ENCODE measurements around the gene NKTR.

The NKTR gene

DNA sequence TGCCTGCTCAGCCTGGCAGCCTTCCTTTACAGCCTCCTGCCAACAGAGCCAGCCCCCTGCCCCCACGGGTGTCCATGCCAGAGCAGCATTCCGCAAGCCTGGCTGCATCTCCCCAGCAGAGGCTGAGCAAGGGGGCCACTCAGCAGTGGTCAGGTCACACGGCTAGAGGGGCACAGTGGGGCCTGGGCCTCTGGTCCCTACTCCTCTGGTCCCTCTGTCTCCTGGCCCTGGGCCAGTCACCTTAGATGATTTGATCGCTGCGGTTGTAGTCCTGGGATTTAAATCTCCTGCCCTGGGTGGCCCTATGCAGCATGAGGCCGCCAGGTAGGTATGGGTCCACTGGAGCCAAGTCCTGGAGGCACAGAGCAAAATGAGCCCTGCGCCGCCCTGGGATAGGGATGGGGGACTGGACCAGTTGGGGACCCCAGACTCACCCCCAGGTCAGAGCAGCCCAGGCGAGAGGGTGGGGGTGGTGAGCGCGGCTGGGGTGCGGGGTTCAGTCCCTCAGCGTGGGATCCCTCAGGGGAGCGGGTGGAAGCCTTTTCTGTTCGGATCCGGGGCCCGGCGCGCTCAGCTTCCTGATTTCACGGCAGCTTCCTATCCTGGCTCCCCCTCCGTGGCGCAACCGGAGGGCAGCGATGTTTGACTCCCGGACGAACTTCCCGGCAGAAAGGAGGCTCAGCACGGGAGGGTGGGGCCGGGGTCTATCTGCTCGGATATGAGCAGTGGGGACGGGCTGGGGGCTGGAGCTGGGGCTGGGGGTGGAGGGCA lies 53.3 kb downstream of the NKTR start, which contains the start of gene ZBTB47:
ZBTB47 (plus strand) TSS at position 138 of the 771 bp plus-strand sequence. CDS start 4,659 bp downstream, outside the sequence.
- TF ChIP-seq REST (IDR thresholded peaks at IDR 0.05; ENCODE audit: insufficient replicate concordance, low read depth) (no peak), GABPA (IDR thresholded peaks at IDR 0.05; ENCODE audit: low read depth) (0 out of 2 replicates have a peak, but pooled peaks have one; percentile 31), POLR2AphosphoS5 (IDR thresholded peaks at IDR 0.05; ENCODE audit: low read depth) (no peak)
- TF ChIP-seq, protein P1, sequence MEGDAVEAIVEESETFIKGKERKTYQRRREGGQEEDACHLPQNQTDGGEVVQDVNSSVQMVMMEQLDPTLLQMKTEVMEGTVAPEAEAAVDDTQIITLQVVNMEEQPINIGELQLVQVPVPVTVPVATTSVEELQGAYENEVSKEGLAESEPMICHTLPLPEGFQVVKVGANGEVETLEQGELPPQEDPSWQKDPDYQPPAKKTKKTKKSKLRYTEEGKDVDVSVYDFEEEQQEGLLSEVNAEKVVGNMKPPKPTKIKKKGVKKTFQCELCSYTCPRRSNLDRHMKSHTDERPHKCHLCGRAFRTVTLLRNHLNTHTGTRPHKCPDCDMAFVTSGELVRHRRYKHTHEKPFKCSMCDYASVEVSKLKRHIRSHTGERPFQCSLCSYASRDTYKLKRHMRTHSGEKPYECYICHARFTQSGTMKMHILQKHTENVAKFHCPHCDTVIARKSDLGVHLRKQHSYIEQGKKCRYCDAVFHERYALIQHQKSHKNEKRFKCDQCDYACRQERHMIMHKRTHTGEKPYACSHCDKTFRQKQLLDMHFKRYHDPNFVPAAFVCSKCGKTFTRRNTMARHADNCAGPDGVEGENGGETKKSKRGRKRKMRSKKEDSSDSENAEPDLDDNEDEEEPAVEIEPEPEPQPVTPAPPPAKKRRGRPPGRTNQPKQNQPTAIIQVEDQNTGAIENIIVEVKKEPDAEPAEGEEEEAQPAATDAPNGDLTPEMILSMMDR (IDR thresholded peaks at IDR 0.05; ENCODE audit: insufficient read depth, low read length): no peak
- peak; percentile 37 to 64 for DNase-seq (ENCODE audit: low read depth in 1 of 2, low spot score in 1 of 2)
- peak within 1 kb of the TSS; percentile 71 for H3K4me3 ChIP-seq (replicated peaks; ENCODE audit: insufficient read depth, low read length)
- no peaks in the 10 kb centered on the region for H3K27me3 ChIP-seq (ENCODE audit: insufficient read depth, poor library complexity, severe bottlenecking)
- peak within 1 kb of the TSS; percentile 69 for H3K27ac ChIP-seq (replicated peaks)

DNA sequence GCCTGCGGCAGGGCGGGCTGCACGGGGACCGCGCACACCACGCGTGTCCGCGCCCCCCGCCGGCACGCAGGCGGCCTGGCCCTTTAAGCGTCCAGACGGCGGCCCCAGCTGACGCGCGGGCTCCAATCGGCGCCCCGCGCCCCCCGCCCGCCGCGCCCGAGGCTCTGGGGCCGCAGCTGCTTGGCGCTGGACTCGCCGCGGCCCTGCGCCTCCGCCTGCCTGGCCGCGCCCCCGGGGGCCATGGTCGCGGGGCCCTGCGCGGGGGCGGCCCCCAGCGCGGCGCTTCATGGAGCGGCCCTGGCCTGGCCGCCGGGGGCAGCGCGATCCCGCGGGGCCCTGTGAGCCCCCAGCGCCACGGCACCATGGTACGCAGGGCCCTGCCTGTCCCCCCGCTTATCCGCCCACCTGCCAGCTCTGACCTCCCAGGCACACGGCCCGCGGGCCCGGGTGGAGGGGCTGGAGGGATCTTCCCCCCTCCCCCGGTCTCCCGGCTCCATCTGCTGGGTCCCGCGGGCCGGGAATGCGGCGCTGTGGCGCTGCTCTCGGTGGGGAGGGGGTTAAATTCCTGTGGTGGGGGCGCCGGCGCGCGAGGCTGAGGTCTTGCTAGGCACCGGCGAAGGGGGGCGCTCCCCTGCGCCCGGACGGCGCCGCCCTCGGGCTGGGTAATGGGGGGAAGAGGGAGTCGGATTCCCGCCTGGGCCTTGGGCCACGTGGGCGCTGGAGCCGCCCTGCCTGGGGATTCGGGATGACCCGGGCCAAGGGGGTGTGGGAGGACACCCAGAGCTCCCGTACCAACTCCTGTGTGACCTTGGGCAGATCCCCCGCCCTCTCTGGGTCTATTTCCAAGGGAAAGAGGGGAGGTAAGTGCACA lies 54.1 kb downstream of the NKTR start:
- no peak for DNase-seq (ENCODE audit: low read depth in 1 of 2, low spot score in 1 of 2)
- TF ChIP-seq POLR2AphosphoS5 (IDR thresholded peaks at IDR 0.05; ENCODE audit: low read depth) (no peak), REST (IDR thresholded peaks at IDR 0.05; ENCODE audit: insufficient replicate concordance, low read depth) (no peak), GABPA (IDR thresholded peaks at IDR 0.05; ENCODE audit: low read depth) (no peak)
- TF ChIP-seq, protein P1 (IDR thresholded peaks at IDR 0.05; ENCODE audit: insufficient read depth, low read length): no peak
- Histone ChIP-seq H3K27ac (replicated peaks) (peak overlapping the region; percentile 39), H3K4me3 (replicated peaks; ENCODE audit: insufficient read depth, low read length) (peak overlapping the region; percentile 71), H3K27me3 (ENCODE audit: insufficient read depth, poor library complexity, severe bottlenecking) (no peaks in the 10 kb centered on the region)

DNA sequence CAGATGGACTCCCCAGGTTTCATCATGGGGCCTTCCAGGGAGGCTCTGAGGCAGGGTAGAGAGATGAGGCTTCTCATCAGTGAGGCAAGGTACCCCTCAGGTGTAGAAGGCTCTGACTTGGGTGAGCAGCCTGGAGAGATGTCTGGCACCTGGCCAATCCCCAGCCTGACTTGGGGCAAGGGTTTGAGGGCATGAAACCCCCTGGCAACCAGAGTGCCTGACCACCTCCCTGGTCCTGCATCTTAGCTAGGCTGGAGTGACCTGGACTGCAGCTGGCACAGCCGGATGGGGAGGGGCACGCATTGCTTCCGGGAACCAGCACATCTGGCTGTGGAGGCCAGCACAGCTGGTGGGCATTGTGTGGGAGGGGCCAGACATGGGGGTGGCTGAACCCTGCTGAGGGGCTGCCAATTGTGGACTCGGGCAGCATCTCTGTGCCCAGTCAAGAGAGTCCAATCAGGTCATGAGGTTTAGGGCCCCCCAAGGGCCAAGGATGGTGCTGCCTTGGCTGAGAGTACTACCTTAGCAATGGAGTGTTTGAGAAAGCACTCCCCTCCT lies 54.9 kb downstream of the NKTR start:
- DNase-seq (ENCODE audit: low read depth in 1 of 2, low spot score in 1 of 2): no peak
- Histone ChIP-seq H3K27me3 (ENCODE audit: insufficient read depth, poor library complexity, severe bottlenecking) (no peaks in the 10 kb centered on the region), H3K27ac (replicated peaks) (no peak overlapping the region), H3K4me3 (replicated peaks; ENCODE audit: insufficient read depth, low read length) (no peak overlapping the region)
- TF ChIP-seq SPI1 (IDR thresholded peaks at IDR 0.05; ENCODE audit: borderline replicate concordance, low read depth): no peak
- no peak for TF ChIP-seq GABPA (IDR thresholded peaks at IDR 0.05; ENCODE audit: low read depth)
- TF ChIP-seq REST (IDR thresholded peaks at IDR 0.05; ENCODE audit: insufficient replicate concordance, low read depth): no peak
- TF ChIP-seq, protein P1 (IDR thresholded peaks at IDR 0.05; ENCODE audit: insufficient read depth, low read length): no peak
- TF ChIP-seq POLR2AphosphoS5 (IDR thresholded peaks at IDR 0.05; ENCODE audit: low read depth): no peak
